ENCODE data around the gene ROBO1.
"Not testable (repeated sequence)": the region's sequence is repeated elsewhere in the genome, so short reads cannot be mapped to it uniquely, and the experiment has no call there.

ROBO1 gene

DNA sequence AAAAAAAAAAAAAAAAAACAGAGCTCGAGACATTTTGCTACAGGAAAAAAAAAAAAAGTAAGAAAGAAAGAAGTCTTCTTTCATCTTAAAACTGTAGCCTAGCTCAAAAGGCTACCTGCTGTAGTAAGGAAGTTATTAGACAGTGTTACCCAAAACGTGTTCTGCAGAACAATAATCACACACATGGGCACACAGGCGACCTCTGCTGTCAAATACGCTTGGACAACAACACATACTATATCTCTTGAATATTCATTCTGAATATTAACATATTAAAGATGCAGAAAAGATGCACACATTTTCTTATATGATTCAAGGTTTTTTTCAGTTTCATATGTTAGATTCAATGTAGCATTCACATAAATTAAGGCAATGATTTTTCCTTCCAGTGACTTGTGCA, 215.8 kb downstream of the ROBO1 start:
- no peak overlapping the region for H3K4me3 Mint-ChIP-seq
- no peaks in the 10 kb centered on the region for H3K36me3 Mint-ChIP-seq
- H3K27ac Mint-ChIP-seq: no peak overlapping the region
- no peaks in the 10 kb centered on the region for H3K4me1 Mint-ChIP-seq (ENCODE audit: low read depth)
- no peaks in the 10 kb centered on the region for H3K9me3 Mint-ChIP-seq (ENCODE audit: low read depth)
- H3K27me3 Mint-ChIP-seq: no peaks in the 10 kb centered on the region

DNA sequence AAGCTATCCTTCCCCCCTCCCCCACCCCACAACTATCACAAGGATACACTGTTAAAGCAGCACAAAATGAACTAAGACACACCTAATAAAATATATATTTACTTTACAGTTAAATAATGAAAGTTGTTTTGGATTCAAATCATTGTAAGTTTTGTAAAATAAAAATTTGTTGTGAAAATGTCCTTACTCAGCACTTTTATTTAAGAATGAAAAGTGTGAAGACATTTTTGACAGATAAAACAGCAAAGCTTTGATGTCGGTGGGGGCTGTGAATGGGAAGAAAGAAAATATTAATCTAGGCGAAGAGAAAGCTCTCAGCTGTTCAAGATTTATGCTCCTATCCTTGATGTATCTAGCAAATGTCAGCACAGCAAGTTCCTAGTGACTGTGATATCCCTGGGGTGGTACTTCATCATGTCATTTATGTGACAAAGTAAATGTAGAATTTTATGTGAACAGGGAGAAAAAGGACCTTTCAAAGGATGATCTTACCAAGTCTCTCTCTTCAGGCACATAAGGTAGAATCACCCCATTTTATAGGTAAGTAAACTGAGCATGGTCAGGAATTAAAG, 216.4 kb downstream of the ROBO1 start:
- Mint-ChIP-seq H3K4me1 (ENCODE audit: low read depth) (no peaks in the 10 kb centered on the region), H3K4me3 (no peak overlapping the region), H3K9me3 (ENCODE audit: low read depth) (no peaks in the 10 kb centered on the region), H3K36me3 (no peaks in the 10 kb centered on the region), H3K27ac (no peak overlapping the region), H3K27me3 (no peaks in the 10 kb centered on the region)

DNA sequence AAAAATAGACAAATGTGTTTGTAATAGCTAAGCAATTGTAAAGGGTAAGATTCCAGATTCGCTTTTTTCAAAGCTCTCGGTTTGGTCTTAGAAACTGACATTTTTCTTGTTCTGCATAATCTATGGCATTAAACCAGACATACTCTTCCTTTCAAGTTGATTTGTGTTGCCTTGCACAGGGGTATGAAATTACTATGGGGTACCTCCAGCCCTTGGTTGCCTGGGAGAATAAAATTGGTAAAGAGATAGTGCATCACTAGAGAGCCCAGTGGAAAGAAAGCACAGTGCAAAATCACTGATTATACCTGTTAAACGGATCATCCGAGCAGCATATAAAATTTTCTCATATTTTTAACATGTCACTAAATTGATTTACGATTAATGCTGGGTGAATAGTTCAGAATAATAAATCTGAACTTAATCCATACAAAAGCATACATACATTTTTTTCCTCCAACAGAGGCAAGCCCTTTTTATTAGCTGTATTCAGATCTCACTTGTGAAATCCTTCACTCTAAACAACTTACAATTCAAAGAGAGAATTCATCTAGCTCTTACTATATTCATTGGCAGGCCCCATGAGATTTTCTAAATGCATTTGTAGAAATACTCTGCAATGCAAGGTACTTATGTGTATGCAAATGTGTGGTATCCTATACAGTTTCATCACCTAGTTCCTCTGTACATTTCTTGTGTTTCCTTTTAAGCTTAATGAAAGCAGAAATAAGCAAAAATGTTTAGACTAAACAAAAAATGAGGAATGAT, 224.4 kb downstream of the ROBO1 start:
- Mint-ChIP-seq H3K27me3 (no peaks in the 10 kb centered on the region), H3K36me3 (no peaks in the 10 kb centered on the region), H3K27ac (no peak overlapping the region), H3K4me3 (no peak overlapping the region), H3K9me3 (ENCODE audit: low read depth) (peaks cover 3% of the 10 kb centered on the region), H3K4me1 (ENCODE audit: low read depth) (no peaks in the 10 kb centered on the region)

GRCh38 chr3:79534727-79535126, 233.1 kb downstream of the ROBO1 start:
- no peaks in the 10 kb centered on the region for H3K36me3 Mint-ChIP-seq
- no peak overlapping the region for H3K27ac Mint-ChIP-seq
- no peak overlapping the region for H3K4me3 Mint-ChIP-seq
- peaks cover 5% of the 10 kb centered on the region for H3K9me3 Mint-ChIP-seq (ENCODE audit: low read depth)
- no peaks in the 10 kb centered on the region for H3K27me3 Mint-ChIP-seq
- no peaks in the 10 kb centered on the region for H3K4me1 Mint-ChIP-seq (ENCODE audit: low read depth)

DNA sequence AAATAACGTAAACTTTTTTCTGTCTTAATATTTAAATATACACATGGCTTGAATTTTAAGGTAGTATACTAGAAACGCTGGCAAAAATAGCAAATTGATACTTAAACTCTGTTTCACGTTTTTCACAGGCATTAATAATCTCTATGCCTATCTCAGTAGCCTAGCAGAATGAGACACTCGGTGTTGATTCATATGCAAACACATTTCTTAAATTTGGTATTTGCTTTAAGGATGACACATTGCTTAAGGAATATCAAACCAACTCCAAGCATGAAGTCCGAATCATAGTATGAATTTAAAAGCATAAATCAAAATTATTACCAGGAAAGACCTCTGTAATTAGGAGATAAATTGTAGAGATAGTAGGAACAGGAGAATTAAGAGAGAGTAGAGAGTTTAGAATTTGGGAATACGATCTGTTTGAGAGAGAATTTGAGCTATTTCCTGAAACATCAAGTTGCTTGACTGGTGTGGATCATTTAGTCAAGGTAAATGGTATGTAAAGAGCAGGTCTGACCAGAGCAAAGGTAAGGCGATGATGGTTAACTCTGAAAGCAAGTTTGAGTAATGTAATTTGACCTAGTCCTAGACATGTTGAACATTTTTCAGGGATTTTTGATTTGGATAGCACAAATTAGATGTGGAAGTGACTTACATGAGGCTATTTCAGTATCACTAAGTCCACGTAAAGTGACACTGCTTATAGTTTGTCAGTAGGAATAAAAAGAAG, 236.1 kb downstream of the ROBO1 start:
- no peaks in the 10 kb centered on the region for H3K4me1 Mint-ChIP-seq (ENCODE audit: low read depth)
- peaks cover 5% of the 10 kb centered on the region for H3K9me3 Mint-ChIP-seq (ENCODE audit: low read depth)
- no peak overlapping the region for H3K27ac Mint-ChIP-seq
- H3K36me3 Mint-ChIP-seq: no peaks in the 10 kb centered on the region
- H3K4me3 Mint-ChIP-seq: no peak overlapping the region
- H3K27me3 Mint-ChIP-seq: no peaks in the 10 kb centered on the region

DNA sequence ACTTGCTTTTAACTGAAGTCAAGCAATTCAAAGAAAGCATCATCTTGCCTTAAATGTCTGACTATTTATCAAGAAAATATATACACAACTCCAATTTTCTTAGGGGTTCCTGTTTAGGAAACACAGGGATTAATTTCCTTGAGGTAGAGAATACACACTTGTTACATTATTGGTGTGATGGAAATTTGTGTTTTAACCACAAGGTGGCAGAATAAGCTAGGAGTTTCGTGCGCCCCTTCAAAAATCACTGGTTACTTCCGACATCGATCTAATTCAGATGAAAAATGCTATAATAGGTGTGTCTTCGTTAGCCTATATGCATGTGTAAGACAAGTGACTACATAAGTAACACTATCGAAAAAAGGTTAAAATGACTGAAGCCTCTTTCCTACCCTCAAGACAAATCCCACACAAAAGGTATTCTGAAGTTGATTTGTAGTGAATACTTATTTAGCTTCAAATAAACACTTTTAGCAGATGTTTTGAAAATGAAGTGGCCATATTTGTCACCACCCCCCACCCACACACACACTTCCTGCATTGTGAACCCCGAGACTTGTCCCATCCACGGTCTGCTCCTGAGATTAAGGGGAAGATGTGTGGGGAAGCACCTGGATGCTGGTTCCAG, 246.5 kb downstream of the ROBO1 start:
- Mint-ChIP-seq H3K27ac (no peak overlapping the region), H3K4me1 (ENCODE audit: low read depth) (no peaks in the 10 kb centered on the region), H3K27me3 (peaks cover 2% of the 10 kb centered on the region), H3K9me3 (ENCODE audit: low read depth) (no peaks in the 10 kb centered on the region), H3K36me3 (no peaks in the 10 kb centered on the region), H3K4me3 (no peak overlapping the region)

- Mint-ChIP-seq H3K36me3 (no peaks in the 10 kb centered on the region), H3K27ac (no peak overlapping the region), H3K27me3 (peaks cover 2% of the 10 kb centered on the region), H3K9me3 (ENCODE audit: low read depth) (no peaks in the 10 kb centered on the region), H3K4me1 (ENCODE audit: low read depth) (no peaks in the 10 kb centered on the region), H3K4me3 (no peak overlapping the region)
These were observed 249.9 kb downstream of the ROBO1 start for GRCh38 chr3:79517766-79518413.

DNA sequence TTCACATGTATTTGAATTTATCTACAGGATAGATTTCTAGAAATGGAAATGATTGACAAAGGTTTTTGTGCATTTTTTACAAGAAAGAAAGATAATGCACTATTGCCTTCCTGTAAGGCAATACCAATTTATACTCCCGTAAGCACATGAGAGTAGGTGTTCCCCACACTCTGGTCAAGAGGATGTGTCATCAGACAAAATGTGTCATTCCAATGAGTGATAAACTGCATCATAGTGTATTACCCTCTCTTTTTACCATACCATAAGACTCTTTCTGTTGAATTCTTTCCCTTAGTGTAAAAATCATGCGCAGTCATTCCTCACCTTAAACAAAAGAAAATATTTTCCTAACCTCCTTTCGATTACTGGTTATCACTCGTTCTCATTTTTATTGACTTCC, 251.0 kb downstream of the ROBO1 start:
- Mint-ChIP-seq H3K4me1 (ENCODE audit: low read depth) (no peaks in the 10 kb centered on the region), H3K27me3 (peaks cover 2% of the 10 kb centered on the region), H3K27ac (no peak overlapping the region), H3K4me3 (no peak overlapping the region), H3K9me3 (ENCODE audit: low read depth) (peaks cover 2% of the 10 kb centered on the region), H3K36me3 (no peaks in the 10 kb centered on the region)

DNA sequence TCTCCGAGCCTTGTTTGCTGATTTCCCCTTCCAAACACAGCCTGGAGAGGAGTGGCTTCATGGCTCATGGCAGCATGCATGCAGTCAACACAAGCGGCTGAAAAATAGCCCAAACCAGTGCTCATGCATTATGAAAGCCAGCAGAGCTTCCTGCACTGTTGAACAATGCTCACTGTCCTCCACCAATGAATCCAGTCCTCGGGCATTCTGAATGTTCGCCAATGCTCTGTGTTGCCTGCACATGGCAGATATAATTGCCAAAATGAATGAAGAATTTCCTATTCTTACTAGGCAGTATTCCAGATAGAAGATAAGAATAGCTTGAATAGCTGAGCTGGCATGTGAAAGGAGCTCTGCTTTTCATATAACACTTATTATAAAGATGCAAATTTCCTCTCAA, 252.7 kb downstream of the ROBO1 start:
- Mint-ChIP-seq H3K36me3 (no peaks in the 10 kb centered on the region), H3K27ac (no peak overlapping the region), H3K4me1 (ENCODE audit: low read depth) (no peaks in the 10 kb centered on the region), H3K27me3 (peaks cover under 1% of the 10 kb centered on the region), H3K4me3 (no peak overlapping the region), H3K9me3 (ENCODE audit: low read depth) (peaks cover 5% of the 10 kb centered on the region)

DNA sequence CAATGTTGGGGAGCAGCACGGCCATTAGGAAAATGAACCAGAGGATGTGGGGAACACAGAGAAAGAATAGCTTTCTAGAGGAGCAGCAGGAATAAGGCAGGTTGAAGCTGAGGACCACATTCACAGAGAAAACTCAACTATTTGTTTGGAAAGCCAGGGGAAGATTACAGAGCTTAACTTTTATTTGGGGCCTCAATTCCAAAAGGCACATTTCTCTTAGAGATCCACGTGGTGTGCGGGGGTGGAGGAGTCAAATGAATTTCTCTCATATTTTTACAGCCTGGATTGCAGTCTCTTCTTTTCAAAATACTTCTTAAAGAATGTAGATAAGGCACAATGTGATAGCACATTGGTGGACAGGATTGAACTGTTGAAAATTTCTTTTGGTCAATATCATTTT, 253.7 kb downstream of the ROBO1 start:
- no peaks in the 10 kb centered on the region for H3K27me3 Mint-ChIP-seq
- H3K9me3 Mint-ChIP-seq (ENCODE audit: low read depth): peaks cover 5% of the 10 kb centered on the region
- H3K36me3 Mint-ChIP-seq: no peaks in the 10 kb centered on the region
- no peak overlapping the region for H3K4me3 Mint-ChIP-seq
- H3K4me1 Mint-ChIP-seq (ENCODE audit: low read depth): no peaks in the 10 kb centered on the region
- H3K27ac Mint-ChIP-seq: no peak overlapping the region

- no peaks in the 10 kb centered on the region for H3K36me3 Mint-ChIP-seq
- H3K9me3 Mint-ChIP-seq (ENCODE audit: low read depth): peaks cover 3% of the 10 kb centered on the region
These were observed 261.0 kb downstream of the ROBO1 start for GRCh38 chr3:79506751-79507150.

GRCh38 chr3:79502216-79502681, 265.5 kb downstream of the ROBO1 start:
- H3K36me3 Mint-ChIP-seq: not testable (repeated sequence)

More at GRCh38 chr3:79506751-79507150, 261.0 kb downstream of the ROBO1 start:
- H3K27me3 Mint-ChIP-seq: no peaks in the 10 kb centered on the region
- no peaks in the 10 kb centered on the region for H3K4me1 Mint-ChIP-seq (ENCODE audit: low read depth)
- no peak overlapping the region for H3K4me3 Mint-ChIP-seq
- H3K27ac Mint-ChIP-seq: no peak overlapping the region

DNA sequence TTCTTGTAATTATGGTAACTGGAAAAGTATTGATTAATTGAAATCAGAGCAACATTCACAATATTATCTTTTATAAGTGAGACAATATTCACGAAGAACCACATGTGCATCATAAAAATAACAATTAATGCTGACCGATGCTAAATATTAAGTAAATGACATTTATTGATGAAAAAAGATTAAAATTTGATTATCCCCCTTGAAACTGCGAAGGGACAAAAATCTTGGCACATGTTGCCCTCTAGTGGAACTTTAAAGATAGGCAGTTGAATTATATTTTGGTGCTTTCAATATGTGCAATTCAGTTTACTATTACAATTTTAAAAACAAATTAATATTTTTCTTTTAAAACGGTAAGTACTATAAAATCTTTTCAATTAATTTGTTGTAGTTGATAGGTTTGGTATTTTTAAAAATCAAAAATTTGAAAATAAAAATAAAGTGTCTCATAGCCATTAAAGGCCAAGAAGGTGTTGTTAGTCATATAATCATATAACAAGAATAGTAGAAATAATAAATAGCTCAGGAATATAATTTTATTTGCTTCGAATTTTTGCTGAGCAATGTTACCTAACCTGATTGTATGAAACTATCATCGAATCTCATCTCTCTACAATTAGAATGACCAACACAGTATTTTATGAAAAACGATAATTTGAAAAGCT, 270.2 kb downstream of the ROBO1 start:
- no peak overlapping the region for H3K4me3 Mint-ChIP-seq
- H3K36me3 Mint-ChIP-seq: no peaks in the 10 kb centered on the region
- H3K27me3 Mint-ChIP-seq: no peaks in the 10 kb centered on the region
- no peaks in the 10 kb centered on the region for H3K9me3 Mint-ChIP-seq (ENCODE audit: low read depth)
- no peaks in the 10 kb centered on the region for H3K4me1 Mint-ChIP-seq (ENCODE audit: low read depth)
- H3K27ac Mint-ChIP-seq: no peak overlapping the region

More at GRCh38 chr3:79502216-79502681, 265.5 kb downstream of the ROBO1 start:
- not testable (repeated sequence) for H3K9me3 Mint-ChIP-seq (ENCODE audit: low read depth); H3K4me3 Mint-ChIP-seq; H3K27ac Mint-ChIP-seq; H3K27me3 Mint-ChIP-seq; H3K4me1 Mint-ChIP-seq (ENCODE audit: low read depth)

- Mint-ChIP-seq H3K4me1 (ENCODE audit: low read depth) (no peaks in the 10 kb centered on the region), H3K9me3 (ENCODE audit: low read depth) (no peaks in the 10 kb centered on the region), H3K27ac (no peak overlapping the region), H3K36me3 (no peaks in the 10 kb centered on the region), H3K4me3 (no peak overlapping the region), H3K27me3 (no peaks in the 10 kb centered on the region)
These were observed 276.7 kb downstream of the ROBO1 start for GRCh38 chr3:79491029-79491641.
